BJ (cell line): ENCODE data around the gene NFKBIE. TPM values are rescaled to one million over a fixed set of nuclear protein-coding genes. Genes with fewer than 3 reads are reported as not detected.
"Not testable (repeated sequence)": the region's sequence is repeated elsewhere in the genome, so short reads cannot be mapped to it uniquely, and the experiment has no call there.

Source experiments
- CTCF ChIA-PET: fragments of 350-600 bp; formaldehyde crosslinking; extraction: SDS; loops from one replicate; lab custom pipeline; 2021; ENCODE audit warnings: antibody characterized with exemption, inconsistent platforms; lab: Yijun Ruan, JAX
- POLR2A ChIA-PET: fragments of 300-600 bp; sonication (Branson Sonifier 250); formaldehyde crosslinking; extraction: SDS; loops from one replicate; lab custom pipeline; 2021; ENCODE audit warnings: antibody characterized with exemption; lab: Charles Lee
- DNase-seq: peaks from one replicate; pipeline ENCODE4 v3.0.0-alpha.2; 2011; ENCODE audit warnings: low read depth
- H3K27me3 ChIP-seq: 2 replicates; pipeline ENCODE4 v1.6.0; 2011; ENCODE audit warnings: low read length; ENCODE audit not compliant: control insufficient read depth, insufficient read depth
- H3K36me3 ChIP-seq: 2 replicates; pipeline ENCODE4 v1.5.1; 2011; ENCODE audit warnings: low read length; ENCODE audit not compliant: control insufficient read depth, insufficient read depth
- H3K4me3 ChIP-seq: 2 replicates; pipeline ENCODE4 v1.5.1; 2011; ENCODE audit warnings: low read depth, mild to moderate bottlenecking, control low read depth, low read length
- CTCF ChIP-seq: IDR thresholded peaks from 2 replicates; pipeline ENCODE4 v1.5.1; 2011; ENCODE audit warnings: low read depth, mild to moderate bottlenecking, control low read depth, inconsistent platforms, low read length, moderate library complexity; ENCODE audit not compliant: insufficient read depth
- polyA minus RNA-seq: library from RNA; depleted of rRNA, polyadenylated mRNA; stranded (reverse); fragments of >200 nt; gene quantifications from 2 replicates; pipeline ENCODE4 v1.2.3, GENCODE V29; 2011; rRNA and poly(A)+ RNA removed
- polyA plus RNA-seq: library from polyadenylated mRNA; depleted of rRNA; stranded (reverse); fragments of >200 nt; gene quantifications from 2 replicates; pipeline ENCODE4 v1.2.3, GENCODE V29; 2011; rRNA removed

Gene NFKBIE
- polyA plus RNA-seq (6.2 and 8.0 TPM in 2 replicates), polyA minus RNA-seq (2.7 and 4.6 TPM in 2 replicates)

- Histone ChIP-seq H3K27me3 (peaks cover 19% of the 10 kb centered on the region), H3K36me3 (peaks cover 2% of the 10 kb centered on the region), H3K4me3 (peak within 1 kb of the TSS; percentile 74)
- DNase-seq = peak; percentile 60
- POLR2A ChIA-PET = no interaction called here
- CTCF ChIA-PET = interaction anchor here (0.9 to 8.7 kb wide), 3 partner anchors 28 to 92 kb away, joined by 3 to 138 read pairs (median 7); no protein-coding TSS in a partner anchor
- TF ChIP-seq CTCF = peak; percentile 50
These were observed at the start of gene NFKBIE for GRCh38 chr6:44265007-44265721. Gene NFKBIE, minus strand, starts transcription at chr6:44265551. Its CDS starts 205 bp downstream, at chr6:44265346.

GRCh38 chr6:44314657-44315056 is 49.3 kb upstream of the NFKBIE start:
- H3K27me3 ChIP-seq = peaks cover 10% of the 10 kb centered on the region
- H3K4me3 ChIP-seq, POLR2A ChIA-PET, DNase-seq: not testable (repeated sequence)
- CTCF ChIA-PET = interaction anchor here (0.8 to 3.2 kb wide), 6 partner anchors 8 to 46 kb away, joined by 3 to 47 read pairs (median 4); partner anchors contain the start of gene TMEM151B
- peaks cover 12% of the 10 kb centered on the region for H3K36me3 ChIP-seq

DNA sequence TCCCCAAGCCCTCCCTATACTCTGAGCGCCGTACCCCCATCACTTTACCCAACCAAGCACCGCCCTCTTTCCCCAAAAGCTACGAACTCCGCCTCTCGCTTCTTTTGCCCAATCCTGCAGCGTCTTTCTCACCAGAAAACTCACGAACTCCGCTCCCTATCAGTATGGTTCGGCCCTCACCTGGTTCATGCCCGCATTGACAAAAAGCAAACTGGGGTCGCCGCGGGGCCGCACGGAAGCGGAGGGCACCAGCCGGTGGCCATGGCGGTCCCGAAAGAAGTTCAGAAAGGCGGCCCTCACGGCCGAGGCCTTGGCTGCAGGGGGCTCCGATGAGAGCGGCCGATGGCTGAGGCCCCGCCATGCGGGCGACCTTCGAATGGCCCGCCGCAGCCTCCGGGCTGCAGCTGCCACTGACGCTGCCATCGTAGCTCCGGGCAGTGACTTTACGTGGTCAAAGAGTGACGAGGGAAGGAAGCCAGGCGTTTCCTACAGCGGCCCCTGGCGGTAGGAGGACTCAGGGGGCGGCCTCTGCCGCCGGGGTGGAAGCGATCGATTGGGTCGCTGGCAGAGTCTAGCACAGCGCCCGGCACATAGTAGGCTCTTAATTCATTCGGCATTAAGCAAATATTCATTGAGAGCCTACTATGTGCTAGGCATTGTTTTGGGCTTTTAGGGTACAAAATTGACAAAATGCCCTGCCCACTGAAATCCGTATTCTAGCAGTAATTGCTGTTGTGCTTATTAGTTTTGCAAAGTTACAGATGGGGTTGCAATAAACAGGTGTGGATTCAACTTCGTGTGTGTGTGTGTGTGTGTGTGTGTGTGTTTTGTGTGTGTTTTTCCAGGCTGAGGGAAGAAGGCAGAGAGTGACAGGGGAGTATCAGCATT is 47.8 kb upstream of the NFKBIE start, which contains the start of gene AARS2:
AARS2 (minus strand) TSS at position 447 of the 888 bp plus-strand sequence; CDS start at position 423, 24 bp downstream.
- Histone ChIP-seq H3K36me3 (peaks cover 16% of the 10 kb centered on the region), H3K27me3 (peaks cover 3% of the 10 kb centered on the region), H3K4me3 (peak within 1 kb of the TSS; percentile 93)
- ChIA-PET POLR2A (no interaction called here), CTCF (interaction anchor here (0.6 to 3.2 kb wide), 26 partner anchors 10 to 410 kb away, joined by 3 to 47 read pairs (median 4); partner anchors contain the start of genes SLC35B2 and TMEM151B)
- peak; percentile 100 for TF ChIP-seq CTCF
- peak; percentile 22 for DNase-seq

- ChIA-PET CTCF (interaction anchor here (1.6 to 3.2 kb wide), 3 partner anchors 9 to 55 kb away, joined by 5 to 47 read pairs (median 8); partner anchors contain the start of genes SLC35B2 and TMEM151B), POLR2A (no interaction called here)
- Histone ChIP-seq H3K36me3 (peaks cover 20% of the 10 kb centered on the region), H3K27me3 (peaks cover 3% of the 10 kb centered on the region), H3K4me3 (no peak overlapping the region)
- DNase-seq = no peak
- TF ChIP-seq CTCF = no peak
These were observed 46.4 kb upstream of the NFKBIE start for GRCh38 chr6:44311767-44312166.

- Histone ChIP-seq H3K27me3 (peaks cover 1% of the 10 kb centered on the region), H3K4me3 (no peak overlapping the region), H3K36me3 (peaks cover 23% of the 10 kb centered on the region)
- DNase-seq = no peak
- POLR2A ChIA-PET = interaction anchor here (0.6 kb wide), 1 partner anchor 9 kb away, joined by 5 read pairs; no protein-coding TSS in a partner anchor
- CTCF ChIA-PET = interaction anchor here (0.6 to 1.2 kb wide), 3 partner anchors 27 to 1452 kb away, joined by 3 to 4 read pairs (median 4); no protein-coding TSS in a partner anchor
- TF ChIP-seq CTCF = no peak
These were observed 46.0 kb upstream of the NFKBIE start for GRCh38 chr6:44311304-44311703.
